RPMI8226 (cell line): ENCODE results near the gene OR2C3.
"Not testable (repeated sequence)": the region's sequence is repeated elsewhere in the genome, so short reads cannot be mapped to it uniquely, and the experiment has no call there.

Source experiments
- DNase-seq: peaks from one replicate; pipeline ENCODE4 v3.0.0-alpha.2; 2015

OR2C3 gene

DNA sequence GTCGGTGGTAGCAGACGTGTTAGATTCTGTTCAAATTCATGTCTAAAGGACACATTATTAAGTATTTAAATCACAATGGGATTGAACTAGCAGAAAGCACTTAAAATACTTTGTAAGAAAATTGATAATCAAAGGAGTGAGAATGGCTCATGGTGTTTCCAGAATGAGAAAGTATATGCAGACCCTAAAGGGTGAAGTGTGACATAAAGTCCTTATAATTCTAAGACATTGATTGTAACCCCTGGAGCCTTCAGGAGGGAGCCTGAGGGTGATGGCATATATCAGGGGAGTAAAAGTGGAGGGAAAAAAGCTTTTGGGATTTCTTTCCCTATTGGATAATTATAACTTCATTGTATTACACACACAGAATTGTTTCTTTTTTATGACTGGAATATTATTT is at the start of gene OR2C3:
Gene OR2C3 (minus strand): TSS at position 101 of the 400 bp plus-strand sequence. CDS start 3,929 bp downstream, outside the sequence.
- no peak for DNase-seq

GRCh38 chr1:247578946-247579460 is 42.8 kb upstream of the OR2C3 start:
- no peak for DNase-seq

DNA sequence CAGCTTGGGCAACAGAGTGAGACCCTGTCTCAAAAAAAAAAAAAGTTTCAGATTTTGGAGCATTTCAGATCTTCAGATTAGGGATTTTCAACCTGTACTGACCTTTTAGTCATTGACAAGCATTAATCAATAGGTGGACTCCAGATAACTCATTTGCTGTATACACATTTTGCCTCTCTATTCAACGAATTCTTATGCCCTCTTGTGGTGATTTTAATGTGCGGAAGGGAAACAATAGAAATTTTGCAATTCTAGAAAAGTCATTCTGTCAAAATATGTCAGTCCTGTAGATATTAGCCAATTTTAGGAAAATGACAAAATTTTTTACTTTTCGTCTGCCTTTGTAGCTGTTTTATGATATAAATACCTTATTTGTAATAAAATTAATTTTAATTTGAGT is 40.3 kb upstream of the OR2C3 start:
- DNase-seq: peak; percentile 48

DNA sequence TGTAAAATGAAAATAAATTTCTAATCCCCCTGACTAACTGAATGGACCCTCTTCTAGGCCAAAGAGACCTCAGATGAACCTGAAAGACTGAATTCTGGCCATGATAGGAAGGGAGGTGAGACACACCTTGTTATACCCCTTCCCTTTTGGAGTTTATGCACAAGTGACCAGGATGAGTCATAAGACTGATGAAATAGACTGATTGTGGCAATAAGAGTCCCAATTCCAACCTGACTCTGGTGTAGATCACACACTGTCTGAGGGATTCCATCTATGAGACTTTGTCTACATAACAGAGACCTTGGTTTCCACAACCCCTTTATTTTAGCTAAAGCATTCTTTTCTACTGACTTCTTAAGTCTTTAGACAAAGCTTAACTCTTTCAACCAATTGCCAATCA is 38.4 kb upstream of the OR2C3 start:
- no peak for DNase-seq

- DNase-seq: no peak
Observed at GRCh38 chr1:247574236-247574635, 38.0 kb upstream of the OR2C3 start.

DNA sequence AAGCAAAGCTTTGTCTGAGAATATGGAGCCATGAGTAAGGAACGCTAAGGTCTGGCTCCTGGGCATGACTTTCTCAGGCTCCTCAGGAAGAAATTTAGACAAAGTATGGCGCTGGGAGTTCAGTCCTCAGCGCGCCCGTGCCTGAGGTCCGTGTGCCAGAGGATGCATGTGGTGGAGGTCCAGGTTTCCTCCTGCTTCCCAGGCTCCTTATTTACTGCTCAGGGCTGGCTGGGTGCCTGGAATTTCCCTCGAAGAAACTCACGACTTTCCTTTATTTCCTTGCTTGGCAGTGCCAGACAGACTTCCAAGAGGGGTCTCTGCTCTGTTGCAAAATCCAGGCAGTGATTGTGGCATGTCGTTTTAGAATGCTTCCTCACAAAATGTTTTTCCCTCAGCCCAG is 26.0 kb upstream of the OR2C3 start:
- no peak for DNase-seq

DNA sequence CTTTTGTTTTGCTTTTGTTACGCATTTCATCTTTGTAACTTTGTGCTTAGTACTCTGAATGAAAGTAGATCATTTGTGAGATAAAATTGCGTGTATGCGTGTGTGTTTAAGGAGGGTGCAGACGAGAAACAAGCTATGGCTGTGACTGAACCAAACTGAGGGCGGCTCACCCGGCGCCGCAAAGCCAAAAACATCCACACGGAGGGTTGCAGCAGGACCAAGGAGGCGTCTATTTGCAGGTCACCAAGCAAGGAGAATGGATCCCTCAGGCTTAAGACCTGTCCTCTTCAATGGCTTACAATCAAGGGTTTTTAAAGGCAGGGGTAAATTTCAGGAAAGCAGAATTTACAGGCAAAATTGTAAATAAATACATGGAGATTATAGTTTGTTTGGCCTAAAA is 25.5 kb upstream of the OR2C3 start:
- DNase-seq: no peak

DNA sequence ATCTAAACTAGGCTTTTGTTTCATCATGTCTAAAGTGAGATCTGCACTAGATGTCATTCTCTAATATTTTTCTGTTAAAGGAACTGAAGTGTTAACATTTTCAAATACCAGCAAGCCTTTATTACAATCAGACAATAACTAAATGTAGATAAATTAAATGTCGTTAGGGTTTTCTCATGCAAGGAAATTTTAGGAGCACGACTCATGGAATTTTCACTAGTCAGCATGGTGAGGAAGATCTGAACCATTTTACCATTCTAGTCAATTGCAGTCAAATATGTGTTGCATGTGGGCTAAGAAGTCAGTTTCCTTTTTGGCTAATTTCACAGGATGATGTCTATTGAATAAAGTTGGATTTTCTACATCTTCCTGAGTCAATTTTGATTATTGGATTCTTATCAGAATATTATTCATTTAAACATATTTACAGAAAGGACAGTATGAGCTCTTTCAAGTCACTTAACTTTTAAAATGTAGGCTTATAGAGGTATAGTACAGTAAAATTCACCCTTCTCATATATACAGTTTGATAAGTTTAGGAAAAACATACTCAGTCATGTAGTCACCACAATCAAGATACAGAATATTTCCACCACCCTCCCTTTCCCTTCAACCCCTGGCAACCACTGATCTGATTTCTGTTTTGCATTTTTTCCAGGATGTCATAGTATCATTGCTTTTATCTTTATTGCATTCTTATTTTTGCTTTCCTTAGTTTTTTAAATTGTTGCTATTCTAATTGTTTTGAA is 21.9 kb upstream of the OR2C3 start:
- DNase-seq: no peak

DNA sequence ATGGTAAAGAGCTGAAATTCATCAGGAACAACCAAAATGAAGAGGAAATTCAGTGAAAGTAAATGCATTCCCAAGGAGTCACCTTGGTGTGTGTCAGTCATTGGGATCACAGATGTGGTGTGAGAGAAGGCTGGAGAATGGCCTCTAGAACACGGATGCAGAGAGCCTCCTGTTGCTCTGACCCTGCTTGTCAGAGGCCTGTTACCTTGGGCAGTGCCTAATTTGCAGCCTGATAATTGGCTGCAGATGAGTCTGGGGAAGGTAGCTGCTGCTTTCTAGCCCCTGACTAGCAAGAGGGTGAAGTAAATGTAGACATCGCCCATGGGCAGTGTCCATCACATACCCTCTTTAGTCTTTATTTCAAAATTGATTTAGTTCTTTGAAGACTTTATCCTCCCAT is 16.0 kb upstream of the OR2C3 start:
- DNase-seq: no peak

- DNase-seq: no peak
Observed at GRCh38 chr1:247551721-247552120, 15.5 kb upstream of the OR2C3 start.

GRCh38 chr1:247548769-247549182 is 12.5 kb upstream of the OR2C3 start, which contains the start of gene GCSAML:
Gene GCSAML, plus strand, starts transcription at chr1:247549134. Its CDS starts 58 bp downstream, at chr1:247549192.
- no peak for DNase-seq

DNA sequence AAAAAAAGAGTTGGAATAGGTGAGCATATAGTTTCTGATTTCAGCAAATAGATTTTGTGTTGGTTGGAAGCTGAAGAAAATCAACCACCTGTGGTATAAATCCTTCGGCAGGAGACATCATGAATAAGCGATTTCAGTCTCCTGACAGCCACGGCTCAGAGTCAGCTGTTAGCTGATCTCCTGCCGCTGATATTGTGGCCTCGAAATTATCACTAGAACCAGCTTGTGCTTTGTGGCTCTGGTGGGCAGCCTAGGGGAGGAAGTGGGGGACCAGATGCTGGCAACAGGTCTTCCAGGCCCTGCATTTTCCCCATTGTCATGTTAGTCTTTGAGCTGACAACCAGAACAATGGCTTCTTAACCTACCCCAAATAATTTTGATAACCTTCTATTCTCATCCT is 11.9 kb upstream of the OR2C3 start:
- DNase-seq: peak; percentile 20

GRCh38 chr1:247542811-247543210 is 6.6 kb upstream of the OR2C3 start:
- DNase-seq: no peak

DNA sequence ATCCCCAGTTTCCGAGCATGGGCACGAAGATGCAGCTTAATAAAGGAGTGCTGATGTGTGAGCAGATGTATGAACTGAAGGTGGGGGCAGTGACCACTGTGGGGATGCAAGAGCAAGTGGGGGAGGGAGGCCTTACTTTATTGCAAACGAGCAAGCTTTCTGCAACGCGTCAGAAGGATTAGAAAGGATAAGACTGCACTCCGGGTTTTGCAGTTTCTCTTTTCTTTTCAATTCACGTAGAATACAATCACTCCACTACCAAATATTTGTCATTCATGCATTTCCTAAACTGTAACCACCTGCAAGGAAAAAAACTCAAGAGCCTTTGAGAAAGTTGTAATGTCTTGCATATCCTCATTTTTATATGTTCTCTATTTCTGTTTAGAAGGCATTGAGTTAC is 4.3 kb upstream of the OR2C3 start:
- peak; percentile 67 for DNase-seq

DNA sequence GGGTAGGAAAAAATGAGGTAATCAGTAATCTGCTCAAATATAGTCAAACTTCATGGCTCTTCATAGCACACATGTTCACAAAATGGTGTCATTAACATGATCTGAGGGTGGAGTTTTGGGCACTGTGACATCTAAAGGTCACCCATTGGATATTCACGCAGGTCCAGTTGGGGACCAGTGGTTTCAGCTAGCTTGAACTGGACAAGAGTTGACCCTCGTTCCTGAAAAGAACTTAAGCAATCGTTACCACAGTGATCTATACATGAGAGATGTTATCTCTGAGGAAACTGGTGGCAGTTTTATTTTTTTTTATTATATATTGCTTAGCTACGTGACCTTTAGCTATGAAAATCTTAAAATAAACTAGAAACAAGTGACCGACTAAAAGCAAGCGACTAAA is 3.0 kb upstream of the OR2C3 start:
- no peak for DNase-seq

GRCh38 chr1:247538561-247538960 is 2.3 kb upstream of the OR2C3 start:
- no peak for DNase-seq

DNA sequence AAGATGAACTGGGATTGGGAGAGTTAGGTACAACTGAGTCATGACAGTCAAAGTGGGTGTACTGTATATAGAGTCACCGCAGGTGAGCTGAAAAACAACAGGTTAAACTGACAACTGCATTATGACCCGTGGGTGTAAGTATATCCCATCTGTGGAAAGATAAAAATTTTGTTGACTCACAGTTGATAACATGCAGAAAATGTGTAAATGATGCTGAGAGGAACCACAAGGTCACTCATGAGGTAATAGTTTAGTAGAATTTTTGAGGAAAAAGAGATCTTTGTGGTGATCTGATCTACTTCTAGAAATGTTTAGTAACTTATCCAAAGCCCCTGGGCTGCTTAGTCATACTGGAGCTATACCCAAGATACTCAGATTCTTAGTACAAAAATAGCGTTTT is 838 bp downstream of the OR2C3 start:
- no peak for DNase-seq

GRCh38 chr1:247531937-247532336 is 4.3 kb downstream of the OR2C3 start:
- DNase-seq: no peak

- DNase-seq: no peak
Observed at GRCh38 chr1:247530785-247531184, 5.5 kb downstream of the OR2C3 start.

DNA sequence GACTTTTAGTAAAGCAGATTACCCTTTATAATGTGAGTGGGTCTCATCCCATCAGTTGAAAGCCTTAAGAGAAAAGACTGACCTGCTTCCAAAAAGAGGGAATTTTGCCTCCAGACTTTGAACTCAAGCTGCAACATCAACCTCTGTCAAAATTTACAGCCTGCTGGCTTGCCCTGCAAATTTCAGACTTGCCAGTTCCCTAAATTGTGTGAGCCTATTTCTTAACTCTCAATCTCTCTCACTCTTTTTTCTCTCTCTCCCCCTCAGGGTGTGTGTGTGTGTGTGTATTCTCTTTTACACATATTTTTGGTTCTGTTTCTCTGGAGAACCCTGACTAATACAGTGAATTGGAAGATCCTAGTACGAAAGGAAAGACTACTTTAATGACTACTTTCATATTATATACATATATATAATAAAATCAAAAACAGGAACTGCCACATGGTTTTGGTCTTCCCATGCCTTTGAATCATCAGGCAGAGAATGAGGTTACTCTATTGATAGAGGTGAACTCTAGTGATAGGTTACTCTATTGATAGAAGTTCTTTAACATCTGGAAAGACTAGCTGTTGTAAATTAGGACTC is 6.4 kb downstream of the OR2C3 start:
- DNase-seq: no peak

- DNase-seq: no peak
Observed at GRCh38 chr1:247528812-247529474, 7.3 kb downstream of the OR2C3 start.

- not testable (repeated sequence) for DNase-seq
Observed at GRCh38 chr1:247521886-247522285, 14.4 kb downstream of the OR2C3 start.

GRCh38 chr1:247518613-247518891 is 17.7 kb downstream of the OR2C3 start:
- DNase-seq: no peak
